Liver (tissue), 9 donors: ENCODE measurements around the gene ENAH. TPM values are rescaled to one million over a fixed set of nuclear protein-coding genes. Genes with fewer than 3 reads are reported as not detected.

Experiments
- DNase-seq: peaks from one replicate; pipeline ENCODE4 v3.0.0-alpha.2; 2017; ENCODE audit warnings: low spot score
- H3K27ac ChIP-seq, 2 donors: one replicate each; pipeline ENCODE4 v1.7.0; 2013; ENCODE audit warnings: inconsistent platforms in 2 of 2, low read length in 2 of 2, control low read depth in 1 of 2, low read depth in 1 of 2, mild to moderate bottlenecking in 1 of 2
- H3K27me3 ChIP-seq, 4 donors: one replicate each; pipeline versions ENCODE4 v1.6.1 to v1.7.0; 2013; ENCODE audit warnings: low read length in 3 of 4, inconsistent platforms in 1 of 4, mild to moderate bottlenecking in 1 of 4, moderate library complexity in 1 of 4; ENCODE audit not compliant: control insufficient read depth in 4 of 4, insufficient read depth in 4 of 4
- H3K36me3 ChIP-seq, 4 donors: one replicate each; pipeline versions ENCODE4 v1.6.1 to v1.7.0; 2013; ENCODE audit warnings: low read length in 3 of 4, mild to moderate bottlenecking in 3 of 4, low read depth in 1 of 4, moderate library complexity in 1 of 4; ENCODE audit not compliant: control insufficient read depth in 4 of 4, insufficient read depth in 3 of 4
- H3K4me1 ChIP-seq, 4 donors: one replicate each; pipeline versions ENCODE4 v1.6.1 to v1.7.0; 2013; ENCODE audit warnings: low read length in 3 of 4, mild to moderate bottlenecking in 3 of 4, moderate library complexity in 1 of 4; ENCODE audit not compliant: control insufficient read depth in 4 of 4, insufficient read depth in 4 of 4
- H3K4me3 ChIP-seq, 3 donors: one replicate each; pipeline versions ENCODE4 v1.6.1 to v1.7.0; 2013; ENCODE audit warnings: low read length in 3 of 3, control low read depth in 1 of 3, low read depth in 1 of 3, mild to moderate bottlenecking in 1 of 3
- H3K9ac ChIP-seq, 2 donors: one replicate each; pipeline ENCODE4 v1.7.0; 2013; ENCODE audit warnings: low read length in 2 of 2, mild to moderate bottlenecking in 2 of 2, moderate library complexity in 2 of 2, control low read depth in 1 of 2, low read depth in 1 of 2
- H3K9me3 ChIP-seq, 4 donors: one replicate each; pipeline versions ENCODE4 v1.6.1 to v1.7.0; 2013; ENCODE audit warnings: low read length in 3 of 4; ENCODE audit not compliant: control insufficient read depth in 4 of 4
- EGR1 ChIP-seq, 2 donors: IDR thresholded peaks; 2 replicates each; pipeline ENCODE4 v1.6.1; 2016 to 2018; ENCODE audit warnings: antibody characterized with exemption in 2 of 2, low read depth in 2 of 2
- FOXA1 ChIP-seq: IDR thresholded peaks from 2 replicates; pipeline ENCODE4 v1.6.1; 2016; ENCODE audit warnings: antibody characterized with exemption
- FOXA2 ChIP-seq: IDR thresholded peaks from 2 replicates; pipeline ENCODE4 v1.6.1; 2016; ENCODE audit warnings: antibody characterized with exemption
- GABPA ChIP-seq, 2 donors: IDR thresholded peaks in 1 of 2; conservative IDR thresholded peaks in 1 of 2; 2 replicates each; pipeline ENCODE4 v1.6.1; 2016; ENCODE audit warnings: antibody characterized with exemption in 2 of 2, mild to moderate bottlenecking in 1 of 2, moderate library complexity in 1 of 2
- HNF4A ChIP-seq, 2 donors: conservative IDR thresholded peaks; 2 replicates each; pipeline ENCODE4 v1.6.1; 2016; ENCODE audit warnings: antibody characterized with exemption in 2 of 2, mild to moderate bottlenecking in 2 of 2
- HNF4G ChIP-seq: IDR thresholded peaks from 2 replicates; pipeline ENCODE4 v1.6.1; 2016; ENCODE audit warnings: antibody characterized with exemption
- JUND ChIP-seq, 2 donors: IDR thresholded peaks; 2 replicates each; pipeline ENCODE4 v1.6.1; 2016; ENCODE audit warnings: antibody characterized with exemption in 2 of 2
- NR2F2 ChIP-seq: IDR thresholded peaks from 2 replicates; pipeline ENCODE4 v1.6.1; 2016; ENCODE audit warnings: antibody characterized with exemption
- RAD21 ChIP-seq, 2 donors: IDR thresholded peaks; 2 replicates each; pipeline ENCODE4 v1.6.1; 2016; ENCODE audit warnings: antibody characterized with exemption in 2 of 2, mild to moderate bottlenecking in 2 of 2
- REST ChIP-seq: IDR thresholded peaks from 2 replicates; pipeline ENCODE4 v1.6.1; 2016; ENCODE audit warnings: antibody characterized with exemption, mild to moderate bottlenecking
- RXRA ChIP-seq, 2 donors: IDR thresholded peaks; 2 replicates each; pipeline ENCODE4 v1.6.1; 2017 to 2018; ENCODE audit warnings: antibody characterized with exemption in 2 of 2, mild to moderate bottlenecking in 1 of 2
- SP1 ChIP-seq: IDR thresholded peaks from 2 replicates; pipeline ENCODE4 v1.6.1; 2018; ENCODE audit warnings: antibody characterized with exemption, mild to moderate bottlenecking
- YY1 ChIP-seq: IDR thresholded peaks from 2 replicates; pipeline ENCODE4 v1.6.1; 2016; ENCODE audit warnings: antibody characterized with exemption, mild to moderate bottlenecking
- ZBTB33 ChIP-seq: IDR thresholded peaks from 2 replicates; pipeline ENCODE4 v1.6.1; 2016; ENCODE audit warnings: antibody characterized with exemption
- WGBS: extraction: QIAGEN DNeasy Blood & Tissue Kit; methylation state at CpG from one replicate; pipeline ENCODE4 v1.1.7; 2013; 5-methylcytosine and 5-hydroxymethylcytosine counted together
- polyA plus RNA-seq, 2 donors: library from polyadenylated mRNA; stranded (reverse) in 1 of 2; unstranded in 1 of 2; fragments of 200-250 nt in 1 of 2; fragments of >200 nt in 1 of 2; fragmentation: Nextera tagmentation in 1 of 2; extraction: Ambion mirVana in 1 of 2; gene quantifications; one replicate each; pipeline versions ENCODE4 v1.2.1 to v1.2.3, GENCODE V29; 2013 to 2015
- total RNA-seq, 2 donors: library from RNA; depleted of rRNA; stranded (reverse); fragments of >200 nt; gene quantifications; one replicate each; pipeline ENCODE4 v1.2.3, GENCODE V29; 2014
- TF ChIP-seq, protein P1 (sequence below): IDR thresholded peaks from 2 replicates; pipeline ENCODE4 v1.6.1; 2016; ENCODE audit warnings: antibody characterized with exemption
- TF ChIP-seq, protein P2 (sequence below): IDR thresholded peaks from 2 replicates; pipeline ENCODE4 v1.6.1; 2016; ENCODE audit warnings: antibody characterized with exemption
- TF ChIP-seq, protein P3 (sequence below): fragments of 150-350 bp; IDR thresholded peaks from 2 replicates; pipeline ENCODE4 v1.5.1; 2017; ENCODE audit warnings: improper control_type of control experiment, low read depth, low read length; ENCODE audit not compliant: missing input control
- donor health status: healthy.
- donor health status: healthy.
- donor health status: healthy.
- donor health status: healthy.
- donor health status: healthy.

Gene ENAH
- total and polyA plus RNA-seq, 4 donors, result 2.8 to 8.4 (median 4.5) TPM

- Histone ChIP-seq H3K9ac (no peak overlapping the region), H3K4me3 (no peak overlapping the region), H3K4me1 (peaks cover 0 to 4% (median 0%) of the 10 kb centered on the region in 4 donors), H3K36me3 (no peaks in the 10 kb centered on the region), H3K27ac (no peak overlapping the region), H3K27me3 (no peaks in the 10 kb centered on the region), H3K9me3 (no peaks in the 10 kb centered on the region)
- WGBS, result 81% methylated on average over 2 of the region's 2 CpGs
- DNase-seq, result no peak
- no peak for TF ChIP-seq YY1
- TF ChIP-seq SP1, result no peak
- TF ChIP-seq NR2F2, result no peak
- TF ChIP-seq HNF4G, result no peak
- TF ChIP-seq, protein P1, sequence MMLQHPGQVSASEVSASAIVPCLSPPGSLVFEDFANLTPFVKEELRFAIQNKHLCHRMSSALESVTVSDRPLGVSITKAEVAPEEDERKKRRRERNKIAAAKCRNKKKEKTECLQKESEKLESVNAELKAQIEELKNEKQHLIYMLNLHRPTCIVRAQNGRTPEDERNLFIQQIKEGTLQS, result no peak
- TF ChIP-seq HNF4A (conservative IDR thresholded peaks at IDR 0.05), result no peak
These were observed 26.2 kb downstream of the ENAH start for GRCh38 chr1:225626698-225627097.

DNA sequence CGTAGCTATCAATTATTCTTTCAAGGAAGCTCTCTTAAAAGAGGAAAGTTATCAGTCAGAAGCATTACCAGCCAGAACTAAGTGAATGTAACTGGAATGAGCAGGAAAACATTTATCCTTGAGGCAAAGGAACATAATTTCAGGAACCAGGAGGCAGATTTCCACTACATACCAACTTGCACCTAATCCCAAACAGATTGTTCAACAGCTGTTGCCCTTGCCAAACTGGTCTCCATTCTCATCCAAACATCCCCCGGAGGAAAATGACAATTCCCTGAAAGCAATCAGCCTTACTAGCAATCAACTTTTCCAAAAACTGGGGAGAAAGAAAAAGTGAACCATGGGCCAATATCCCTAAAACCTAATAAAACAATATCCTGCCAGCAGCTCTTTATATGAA is 35.0 kb downstream of the ENAH start:
- no peak for TF ChIP-seq RXRA (IDR thresholded peaks at IDR 0.05)
- TF ChIP-seq GABPA (IDR thresholded peaks at IDR 0.05 in 1 of 2, conservative IDR thresholded peaks at IDR 0.05 in 1 of 2), result no peak
- no peak for TF ChIP-seq HNF4G
- TF ChIP-seq, protein P2, sequence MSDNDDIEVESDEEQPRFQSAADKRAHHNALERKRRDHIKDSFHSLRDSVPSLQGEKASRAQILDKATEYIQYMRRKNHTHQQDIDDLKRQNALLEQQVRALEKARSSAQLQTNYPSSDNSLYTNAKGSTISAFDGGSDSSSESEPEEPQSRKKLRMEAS, result no peak
- no peak for TF ChIP-seq NR2F2
- TF ChIP-seq RAD21 (IDR thresholded peaks at IDR 0.05), result no peak
- TF ChIP-seq EGR1 (IDR thresholded peaks at IDR 0.05; ENCODE audit: low read depth in 2 of 2), result no peak
- TF ChIP-seq, protein P3, sequence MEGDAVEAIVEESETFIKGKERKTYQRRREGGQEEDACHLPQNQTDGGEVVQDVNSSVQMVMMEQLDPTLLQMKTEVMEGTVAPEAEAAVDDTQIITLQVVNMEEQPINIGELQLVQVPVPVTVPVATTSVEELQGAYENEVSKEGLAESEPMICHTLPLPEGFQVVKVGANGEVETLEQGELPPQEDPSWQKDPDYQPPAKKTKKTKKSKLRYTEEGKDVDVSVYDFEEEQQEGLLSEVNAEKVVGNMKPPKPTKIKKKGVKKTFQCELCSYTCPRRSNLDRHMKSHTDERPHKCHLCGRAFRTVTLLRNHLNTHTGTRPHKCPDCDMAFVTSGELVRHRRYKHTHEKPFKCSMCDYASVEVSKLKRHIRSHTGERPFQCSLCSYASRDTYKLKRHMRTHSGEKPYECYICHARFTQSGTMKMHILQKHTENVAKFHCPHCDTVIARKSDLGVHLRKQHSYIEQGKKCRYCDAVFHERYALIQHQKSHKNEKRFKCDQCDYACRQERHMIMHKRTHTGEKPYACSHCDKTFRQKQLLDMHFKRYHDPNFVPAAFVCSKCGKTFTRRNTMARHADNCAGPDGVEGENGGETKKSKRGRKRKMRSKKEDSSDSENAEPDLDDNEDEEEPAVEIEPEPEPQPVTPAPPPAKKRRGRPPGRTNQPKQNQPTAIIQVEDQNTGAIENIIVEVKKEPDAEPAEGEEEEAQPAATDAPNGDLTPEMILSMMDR, result no peak
- no peak for TF ChIP-seq FOXA2
- TF ChIP-seq HNF4A (conservative IDR thresholded peaks at IDR 0.05), result no peak
- no peak for TF ChIP-seq YY1
- TF ChIP-seq SP1, result no peak
- TF ChIP-seq, protein P1, result no peak
- TF ChIP-seq REST, result no peak
- TF ChIP-seq ZBTB33, result no peak
- no peak for TF ChIP-seq JUND (IDR thresholded peaks at IDR 0.05)
- TF ChIP-seq FOXA1, result no peak
- 80% methylated on average over 2 of the region's 2 CpGs for WGBS
- Histone ChIP-seq H3K9ac (no peak overlapping the region), H3K27me3 (no peaks in the 10 kb centered on the region), H3K9me3 (no peaks in the 10 kb centered on the region), H3K36me3 (no peaks in the 10 kb centered on the region), H3K27ac (no peak overlapping the region), H3K4me3 (no peak overlapping the region), H3K4me1 (no peaks in the 10 kb centered on the region)
- no peak for DNase-seq
